KOPT-K1 (cell line): ENCODE results near the gene RYR2.
"Not testable (repeated sequence)": the region's sequence is repeated elsewhere in the genome, so short reads cannot be mapped to it uniquely, and the experiment has no call there.

Source experiments
- H3K27ac ChIP-seq: fragments of 200-600 bp; sonication (generic); 2 replicates; pipeline ENCODE4 v1.5.1; 2016; ENCODE audit warnings: antibody characterized with exemption, mild to moderate bottlenecking, low read depth, low read length; ENCODE audit not compliant: poor library complexity, severe bottlenecking
- H3K36me3 ChIP-seq: fragments of 200-600 bp; sonication (generic); 2 replicates; pipeline ENCODE4 v1.5.1; 2017; ENCODE audit warnings: antibody characterized with exemption, mild to moderate bottlenecking, low read length, moderate library complexity; ENCODE audit not compliant: insufficient read depth
- H3K9me3 ChIP-seq: fragments of 200-600 bp; sonication (generic); 2 replicates; pipeline ENCODE4 v1.5.1; 2017; ENCODE audit warnings: antibody characterized with exemption, low read length, mild to moderate bottlenecking; ENCODE audit not compliant: insufficient read depth, poor library complexity, severe bottlenecking

RYR2 gene

GRCh38 chr1:237244778-237245177 is 202.8 kb downstream of the RYR2 start:
- no peaks in the 10 kb centered on the region for H3K36me3 ChIP-seq
- H3K27ac ChIP-seq: no peak overlapping the region
- no peaks in the 10 kb centered on the region for H3K9me3 ChIP-seq

- no peaks in the 10 kb centered on the region for H3K36me3 ChIP-seq
- no peak overlapping the region for H3K27ac ChIP-seq
Observed at GRCh38 chr1:237247442-237247841, 205.5 kb downstream of the RYR2 start.

DNA sequence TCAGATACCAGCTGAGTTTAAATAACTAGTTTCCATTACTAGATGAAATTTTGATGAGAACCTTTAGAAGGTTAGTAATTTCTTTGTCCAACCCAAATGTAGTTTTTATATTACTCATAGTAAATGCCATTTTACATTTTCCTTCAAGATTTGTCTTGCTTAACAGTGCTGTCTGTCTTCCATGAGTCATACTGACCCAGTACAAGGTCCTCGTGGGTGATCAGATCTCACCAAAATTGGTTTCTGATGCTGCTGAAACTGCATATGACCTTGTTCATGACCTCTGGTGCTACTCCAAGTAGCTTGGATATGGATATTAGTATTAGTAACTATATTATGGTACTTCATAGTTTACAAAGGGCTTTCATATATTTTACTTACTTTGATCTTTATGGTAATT is 207.1 kb downstream of the RYR2 start:
- Histone ChIP-seq H3K36me3 (no peaks in the 10 kb centered on the region), H3K27ac (no peak overlapping the region), H3K9me3 (no peaks in the 10 kb centered on the region)

More at GRCh38 chr1:237247442-237247841, 205.5 kb downstream of the RYR2 start:
- no peaks in the 10 kb centered on the region for H3K9me3 ChIP-seq

GRCh38 chr1:237250055-237250454 is 208.1 kb downstream of the RYR2 start:
- Histone ChIP-seq H3K9me3 (no peaks in the 10 kb centered on the region), H3K36me3 (no peaks in the 10 kb centered on the region), H3K27ac (no peak overlapping the region)

DNA sequence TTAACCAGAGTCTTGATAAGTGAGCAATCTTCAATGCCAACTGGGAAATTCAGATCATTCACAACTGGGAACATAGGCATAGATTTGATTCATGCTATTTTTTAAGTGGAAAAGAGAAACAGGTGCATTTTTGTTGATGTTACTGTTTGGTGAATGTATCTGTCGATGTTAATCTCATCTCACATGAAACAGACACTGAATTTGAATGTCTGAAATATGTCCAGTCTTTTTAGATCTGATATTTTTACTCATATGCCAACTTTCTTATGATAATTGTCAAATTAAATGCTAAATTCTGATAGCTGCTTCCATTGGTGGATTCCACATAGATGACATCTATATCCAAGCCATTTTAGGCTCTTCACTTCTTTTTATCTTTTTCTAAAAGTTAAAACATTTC is 213.1 kb downstream of the RYR2 start:
- Histone ChIP-seq H3K36me3 (no peaks in the 10 kb centered on the region), H3K9me3 (no peaks in the 10 kb centered on the region), H3K27ac (no peak overlapping the region)

DNA sequence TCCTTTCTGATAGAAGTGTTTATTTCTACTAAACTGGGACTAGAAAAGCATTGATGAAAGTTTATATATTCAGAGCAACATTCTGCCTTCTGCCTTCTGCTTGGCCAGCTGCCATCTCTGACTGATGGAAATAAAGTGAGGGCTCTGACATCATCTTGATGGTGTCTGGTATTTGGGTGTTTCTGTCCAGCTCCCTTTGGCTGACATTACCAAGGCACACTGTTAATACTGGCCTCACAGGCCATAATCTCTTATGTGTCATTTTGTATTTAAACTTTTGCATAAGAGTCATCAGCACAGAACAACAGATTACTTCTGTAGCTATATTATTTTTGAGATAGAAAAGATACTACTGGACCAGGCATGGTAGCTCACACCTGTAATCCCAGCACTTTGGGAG is 216.9 kb downstream of the RYR2 start:
- Histone ChIP-seq H3K27ac (no peak overlapping the region), H3K9me3 (no peaks in the 10 kb centered on the region), H3K36me3 (no peaks in the 10 kb centered on the region)

DNA sequence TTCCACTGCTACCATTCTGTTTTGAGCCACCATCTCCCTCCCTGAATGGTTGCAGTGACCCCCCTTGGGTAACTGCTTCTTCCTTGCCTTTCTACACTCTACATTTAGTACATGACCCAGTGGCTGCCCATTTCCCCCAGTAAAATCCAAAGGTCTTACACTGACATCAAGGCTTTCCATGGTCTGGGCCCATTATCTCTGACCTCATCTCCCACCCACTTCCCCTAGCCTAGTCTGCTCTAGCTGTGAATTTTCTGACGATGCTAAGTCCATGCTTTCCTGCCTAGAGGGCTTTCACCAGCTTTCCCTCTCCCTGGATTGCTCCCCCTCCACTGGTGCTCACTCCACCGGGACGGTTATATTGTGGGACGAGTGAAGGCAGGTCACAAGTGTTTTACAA is 219.2 kb downstream of the RYR2 start:
- Histone ChIP-seq H3K36me3 (no peaks in the 10 kb centered on the region), H3K9me3 (no peaks in the 10 kb centered on the region), H3K27ac (no peak overlapping the region)

GRCh38 chr1:237267743-237268142 is 225.8 kb downstream of the RYR2 start:
- Histone ChIP-seq H3K27ac (no peak overlapping the region), H3K9me3 (no peaks in the 10 kb centered on the region), H3K36me3 (no peaks in the 10 kb centered on the region)

DNA sequence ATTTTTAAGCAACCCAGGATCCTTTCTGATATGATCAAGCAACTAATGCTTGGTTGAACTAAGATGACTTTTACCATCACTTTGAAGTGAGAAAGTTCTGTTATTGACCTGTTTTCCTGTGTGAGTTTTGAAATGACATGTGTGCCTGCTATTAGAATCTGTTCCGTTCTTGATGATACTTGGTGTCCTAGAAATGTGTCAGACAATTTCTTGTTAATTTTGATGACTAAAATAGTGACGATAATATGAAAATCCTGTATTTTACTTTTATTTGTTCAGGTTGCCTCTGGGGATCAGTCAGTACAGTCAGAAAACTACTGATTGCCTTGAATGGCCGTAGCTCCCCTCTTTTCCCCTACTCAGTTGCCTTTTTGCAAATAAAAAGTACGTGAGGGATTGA is 228.0 kb downstream of the RYR2 start:
- Histone ChIP-seq H3K27ac (no peak overlapping the region), H3K36me3 (no peaks in the 10 kb centered on the region), H3K9me3 (no peaks in the 10 kb centered on the region)

DNA sequence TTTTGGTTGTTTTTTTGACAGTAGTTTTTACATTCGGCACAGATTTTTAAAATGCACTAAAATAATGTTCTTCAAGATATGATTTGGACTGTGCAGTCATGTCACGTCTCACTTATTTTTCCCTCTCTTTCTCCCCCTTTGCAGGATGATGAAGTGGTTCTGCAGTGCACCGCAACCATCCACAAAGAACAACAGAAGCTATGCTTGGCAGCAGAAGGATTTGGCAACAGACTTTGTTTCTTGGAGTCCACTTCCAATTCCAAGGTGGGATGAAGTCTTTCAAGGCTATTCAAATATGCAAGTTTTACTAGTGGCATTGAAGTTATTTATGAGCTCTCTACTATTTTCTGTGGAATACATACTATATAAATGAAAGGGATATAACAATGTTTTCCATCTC is 228.4 kb downstream of the RYR2 start:
- no peaks in the 10 kb centered on the region for H3K36me3 ChIP-seq
- H3K9me3 ChIP-seq: no peaks in the 10 kb centered on the region
- no peak overlapping the region for H3K27ac ChIP-seq

DNA sequence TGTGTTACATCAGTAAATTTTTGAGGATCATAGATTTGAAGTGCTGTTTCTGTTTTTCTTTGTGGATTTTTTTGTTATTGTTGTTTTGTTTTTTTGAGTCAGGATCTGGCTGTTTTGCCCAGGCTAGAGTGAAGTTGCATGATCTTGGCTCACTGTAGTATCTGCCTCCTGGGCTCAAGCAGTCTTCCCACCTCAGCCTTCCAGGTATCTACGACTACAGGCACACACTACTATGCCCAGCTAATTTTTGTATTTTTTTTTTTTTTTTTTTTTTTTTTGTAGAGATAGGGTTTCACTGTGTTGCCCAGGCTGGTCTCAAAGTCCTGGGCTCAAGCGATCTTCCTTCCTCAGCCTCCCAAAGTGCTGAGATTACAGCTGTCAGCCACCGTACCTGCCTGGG is 236.0 kb downstream of the RYR2 start:
- not testable (repeated sequence) for H3K27ac ChIP-seq, H3K36me3 ChIP-seq, H3K9me3 ChIP-seq

DNA sequence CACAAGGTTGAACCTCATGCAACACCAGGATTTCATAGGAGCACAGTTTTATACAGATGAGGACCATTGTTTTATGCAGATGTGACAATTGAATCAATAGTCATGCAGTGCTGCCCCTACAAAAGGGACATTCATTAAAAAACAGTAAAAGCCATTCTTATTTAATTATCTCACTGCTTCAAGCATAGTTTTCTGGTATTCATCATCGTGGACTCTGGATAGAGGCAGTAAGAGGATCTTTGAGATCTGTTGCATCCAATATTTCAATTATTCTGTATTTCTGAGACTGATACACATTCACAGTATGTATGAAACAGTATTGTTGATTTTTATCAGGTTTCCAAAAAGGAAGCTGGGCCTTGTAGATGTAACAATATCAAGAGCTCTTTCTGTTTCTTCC is 237.6 kb downstream of the RYR2 start:
- Histone ChIP-seq H3K9me3 (no peaks in the 10 kb centered on the region), H3K27ac (no peak overlapping the region), H3K36me3 (no peaks in the 10 kb centered on the region)

GRCh38 chr1:237281481-237281880 is 239.5 kb downstream of the RYR2 start:
- no peak overlapping the region for H3K27ac ChIP-seq
- H3K36me3 ChIP-seq: no peaks in the 10 kb centered on the region
- H3K9me3 ChIP-seq: no peaks in the 10 kb centered on the region

GRCh38 chr1:237282208-237282783 is 240.3 kb downstream of the RYR2 start:
- Histone ChIP-seq H3K9me3 (no peaks in the 10 kb centered on the region), H3K27ac (no peak overlapping the region), H3K36me3 (no peaks in the 10 kb centered on the region)

- no peak overlapping the region for H3K27ac ChIP-seq
- no peaks in the 10 kb centered on the region for H3K36me3 ChIP-seq
- H3K9me3 ChIP-seq: no peaks in the 10 kb centered on the region
Observed at GRCh38 chr1:237287876-237288521, 246.0 kb downstream of the RYR2 start.

DNA sequence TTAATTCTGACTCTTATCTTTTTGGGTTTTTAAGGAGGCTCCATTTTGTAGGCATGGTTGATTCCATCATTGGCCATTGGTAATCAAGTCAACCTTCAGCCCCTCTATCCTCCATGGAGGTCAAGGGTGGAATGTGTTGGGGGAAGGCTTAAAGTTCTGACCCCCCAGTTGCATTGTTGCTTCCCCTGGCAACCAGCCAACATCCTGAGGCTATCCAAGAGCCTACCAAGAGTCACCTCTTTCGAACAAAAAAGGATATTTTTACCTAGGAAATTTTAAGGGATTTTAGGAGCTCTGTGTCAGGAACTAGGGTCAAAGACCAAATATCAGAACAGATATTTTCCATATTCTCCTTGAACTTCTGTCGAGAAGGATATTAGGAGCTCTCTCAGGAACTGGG is 251.8 kb downstream of the RYR2 start:
- H3K9me3 ChIP-seq: no peaks in the 10 kb centered on the region
- no peak overlapping the region for H3K27ac ChIP-seq
- no peaks in the 10 kb centered on the region for H3K36me3 ChIP-seq
